B cell (primary cell): ENCODE data around the gene SSC5D. TPM values are rescaled to one million over a fixed set of nuclear protein-coding genes. Genes with fewer than 3 reads are reported as not detected.
"Not testable (repeated sequence)": the region's sequence is repeated elsewhere in the genome, so short reads cannot be mapped to it uniquely, and the experiment has no call there.

Experiments
- ATAC-seq: fragments of 200-7000 bp; cut with Tn5 transposase; one replicate; pipeline ENCODE4 v1.10.0; 2021; ENCODE audit warnings: low read depth, mild to moderate bottlenecking, moderate number of reproducible peaks, moderate library complexity
- CTCF ChIA-PET: fragments of 350-600 bp; sonication (Branson Sonifier 250); formaldehyde crosslinking; loops from one replicate; lab custom pipeline; 2021; ENCODE audit warnings: antibody characterized with exemption, inconsistent platforms; lab: Charles Lee
- POLR2A ChIA-PET: fragments of 350-600 bp; sonication (Branson Sonifier 250); formaldehyde crosslinking; loops from one replicate; lab custom pipeline; 2021; ENCODE audit warnings: antibody characterized with exemption; lab: Charles Lee
- DNase-seq: peaks from one replicate; pipeline ENCODE4 v3.0.0; 2013
- H2AFZ ChIP-seq: 2 replicates; pipeline ENCODE4 v1.6.1; 2012; ENCODE audit warnings: mild to moderate bottlenecking, low read depth, low read length; ENCODE audit not compliant: insufficient read depth, poor library complexity, severe bottlenecking
- H3K27ac ChIP-seq, 2 donors: 1 replicate in 1 of 2; 2 replicates in 1 of 2; pipeline ENCODE4 v1.5.1; 2012 to 2013; ENCODE audit warnings: low read length in 2 of 2, mild to moderate bottlenecking in 2 of 2, moderate library complexity in 1 of 2
- H3K27me3 ChIP-seq, 4 experiments: fragments of 200-600 bp in 1 of 4; sonication (generic) in 1 of 4; replicated peaks in 1 of 4; 1 replicate in 2 of 4; 2 replicates in 2 of 4; pipeline versions ENCODE4 v1.6.1 to v1.7.0; 2013 to 2016; ENCODE audit warnings: low read length in 3 of 4, mild to moderate bottlenecking in 2 of 4, mixed read lengths in 1 of 4, moderate library complexity in 1 of 4; ENCODE audit not compliant: insufficient read depth in 4 of 4, control insufficient read depth in 3 of 4; ENCODE audit errors: control extremely low read depth in 1 of 4
- H3K36me3 ChIP-seq, 2 experiments: replicated peaks in 1 of 2; 1 replicate in 1 of 2; 2 replicates in 1 of 2; pipeline versions ENCODE4 v1.6.1 to v1.7.1; 2013; ENCODE audit warnings: low read length in 1 of 2; ENCODE audit not compliant: insufficient read depth in 2 of 2, control insufficient read depth in 1 of 2; ENCODE audit errors: control extremely low read depth in 1 of 2, extremely low read depth in 1 of 2
- H3K4me1 ChIP-seq, 2 donors: fragments of 200-600 bp in 1 of 2; sonication (generic) in 1 of 2; 1 replicate in 1 of 2; 2 replicates in 1 of 2; pipeline versions ENCODE4 v1.5.1 to v1.6.1; 2013 to 2017; ENCODE audit warnings: low read length in 2 of 2; ENCODE audit not compliant: control insufficient read depth in 2 of 2, insufficient read depth in 2 of 2
- H3K4me2 ChIP-seq: replicated peaks from 2 replicates; pipeline ENCODE3; 2012; ENCODE audit warnings: mild to moderate bottlenecking, low read depth, low read length; ENCODE audit not compliant: poor library complexity, severe bottlenecking
- H3K4me3 ChIP-seq, 5 experiments: fragments of 200-600 bp in 1 of 5; sonication (generic) in 1 of 5; 1 replicate in 3 of 5; 2 replicates in 2 of 5; pipeline versions ENCODE4 v1.5.1 to v1.7.0; 2011 to 2016; ENCODE audit warnings: low read length in 4 of 5, mild to moderate bottlenecking in 4 of 5, low read depth in 2 of 5, control low read depth in 1 of 5, moderate library complexity in 1 of 5; ENCODE audit not compliant: insufficient read depth in 1 of 5; ENCODE audit errors: control extremely low read depth in 1 of 5, extremely low read depth in 1 of 5
- H3K79me2 ChIP-seq: fragments of 200-600 bp; sonication (generic); one replicate; pipeline ENCODE4 v1.6.0; 2016; ENCODE audit warnings: low read length; ENCODE audit not compliant: control insufficient read depth, insufficient read depth
- H3K9ac ChIP-seq: fragments of 200-600 bp; sonication (generic); 2 replicates; pipeline ENCODE4 v1.6.1; 2017; ENCODE audit warnings: mild to moderate bottlenecking, low read length, moderate library complexity
- H3K9me3 ChIP-seq, 3 donors: one replicate each; pipeline versions ENCODE4 v1.6.1 to v1.7.1; 2013; ENCODE audit warnings: low read length in 2 of 3; ENCODE audit not compliant: control insufficient read depth in 2 of 3, insufficient read depth in 1 of 3; ENCODE audit errors: control extremely low read depth in 1 of 3
- H4K20me1 ChIP-seq: 2 replicates; pipeline ENCODE4 v1.6.0; 2012; ENCODE audit warnings: mild to moderate bottlenecking, low read length; ENCODE audit not compliant: insufficient read depth, control insufficient read depth, poor library complexity, severe bottlenecking
- H3K27ac Mint-ChIP-seq: one replicate; pipeline ENCODE4 v1.8.0; 2021; ENCODE audit warnings: mixed read lengths
- H3K27me3 Mint-ChIP-seq: one replicate; pipeline ENCODE4 v1.8.0; 2021; ENCODE audit warnings: mixed read lengths
- H3K4me1 Mint-ChIP-seq: one replicate; pipeline ENCODE4 v1.8.0; 2021; ENCODE audit warnings: mixed read lengths
- H3K4me3 Mint-ChIP-seq: one replicate; pipeline ENCODE4 v1.8.0; 2021; ENCODE audit warnings: mixed read lengths
- H3K9me3 Mint-ChIP-seq: one replicate; pipeline ENCODE4 v1.8.0; 2022; ENCODE audit warnings: mixed read lengths; ENCODE audit not compliant: insufficient read depth
- EZH2 ChIP-seq: IDR thresholded peaks from 2 replicates; pipeline ENCODE4 v1.6.1; 2012; ENCODE audit warnings: borderline replicate concordance, low read depth, mild to moderate bottlenecking, moderate library complexity, low read length; ENCODE audit not compliant: insufficient read depth, poor library complexity, severe bottlenecking
- WGBS: methylation state at CpG from one replicate; pipeline ENCODE4 v1.1.5; 2013; ENCODE audit warnings: missing lambda C conversion rate; ENCODE audit not compliant: insufficient coverage; 5-methylcytosine and 5-hydroxymethylcytosine counted together
- intact Hi-C: fragments of 100-400 bp; cut with micrococcal nuclease; formaldehyde crosslinking; loops from one replicate; pipeline ENCODE4 v1.10.0; 2022
- polyA plus RNA-seq: library from polyadenylated mRNA; depleted of rRNA; stranded (reverse); fragments of >200 nt; gene quantifications from 2 replicates; pipeline ENCODE4 v1.2.3, GENCODE V29; 2012
- total RNA-seq, 2 donors: library from RNA; stranded (reverse); fragments of 120-200 nt in 1 of 2; gene quantifications; 1 replicate in 1 of 2; 2 replicates in 1 of 2; pipeline versions ENCODE4 v1.2.3 to v1.2.4, GENCODE V29; 2013 to 2022
- TF ChIP-seq, protein P1 (sequence below): fragments of 200-600 bp; IDR thresholded peaks from one replicate; pipeline ENCODE4 v1.8.0; 2022; ENCODE audit warnings: antibody characterized with exemption, mild to moderate bottlenecking

SSC5D gene
- total and polyA plus RNA-seq, 2 donors (not counting 1 experiment from before 2014, with no cell fraction given): 0.22 to 0.44 TPM

DNA sequence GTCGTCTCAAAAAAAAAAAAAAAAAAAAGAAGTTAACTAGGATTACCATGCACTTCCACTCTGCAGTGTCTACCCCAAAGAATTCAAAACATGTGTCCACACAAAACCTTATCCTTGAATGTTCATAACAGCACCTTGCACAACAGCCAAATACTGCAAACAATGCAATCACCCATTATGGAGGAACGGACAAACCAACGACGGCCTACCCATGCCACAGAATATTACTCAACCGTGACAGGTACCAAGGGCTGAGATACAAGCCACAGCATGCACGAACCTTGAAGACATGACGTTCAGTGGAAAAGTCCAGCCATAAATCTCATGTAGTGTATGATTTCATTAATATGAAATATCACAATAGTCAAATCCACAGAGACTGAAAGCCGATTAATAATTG lies 42.2 kb upstream of the SSC5D start:
- H3K4me1 Mint-ChIP-seq: peaks cover 18% of the 10 kb centered on the region
- Histone ChIP-seq H2AFZ (no peak overlapping the region), H4K20me1 (no peaks in the 10 kb centered on the region), H3K4me1 (peaks cover 13 to 17% of the 10 kb centered on the region in 2 donors), H3K27ac (no peak overlapping the region), H3K27me3 (peaks cover 0 to 55% (median 22%) of the 10 kb centered on the region in 4 experiments), H3K36me3 (no peaks in the 10 kb centered on the region), H3K4me2 (no peak overlapping the region), H3K9me3 (no peaks in the 10 kb centered on the region), H3K4me3 (no peak overlapping the region), H3K79me2 (no peaks in the 10 kb centered on the region), H3K9ac (no peak overlapping the region)
- no peaks in the 10 kb centered on the region for H3K9me3 Mint-ChIP-seq
- ChIA-PET POLR2A (no interaction called here), CTCF (interaction anchor here (0.9 kb wide), 1 partner anchor 305 kb away, joined by 3 read pairs; no protein-coding TSS in a partner anchor)
- intact Hi-C loops: no loop called here
- WGBS: 85% methylated on average over 6 of the region's 8 CpGs
- H3K27ac Mint-ChIP-seq: no peak overlapping the region
- no peak overlapping the region for H3K4me3 Mint-ChIP-seq
- no peak for ATAC-seq
- H3K27me3 Mint-ChIP-seq: peaks cover 43% of the 10 kb centered on the region
- DNase-seq: no peak
- TF ChIP-seq EZH2: no peak
- TF ChIP-seq, protein P1, sequence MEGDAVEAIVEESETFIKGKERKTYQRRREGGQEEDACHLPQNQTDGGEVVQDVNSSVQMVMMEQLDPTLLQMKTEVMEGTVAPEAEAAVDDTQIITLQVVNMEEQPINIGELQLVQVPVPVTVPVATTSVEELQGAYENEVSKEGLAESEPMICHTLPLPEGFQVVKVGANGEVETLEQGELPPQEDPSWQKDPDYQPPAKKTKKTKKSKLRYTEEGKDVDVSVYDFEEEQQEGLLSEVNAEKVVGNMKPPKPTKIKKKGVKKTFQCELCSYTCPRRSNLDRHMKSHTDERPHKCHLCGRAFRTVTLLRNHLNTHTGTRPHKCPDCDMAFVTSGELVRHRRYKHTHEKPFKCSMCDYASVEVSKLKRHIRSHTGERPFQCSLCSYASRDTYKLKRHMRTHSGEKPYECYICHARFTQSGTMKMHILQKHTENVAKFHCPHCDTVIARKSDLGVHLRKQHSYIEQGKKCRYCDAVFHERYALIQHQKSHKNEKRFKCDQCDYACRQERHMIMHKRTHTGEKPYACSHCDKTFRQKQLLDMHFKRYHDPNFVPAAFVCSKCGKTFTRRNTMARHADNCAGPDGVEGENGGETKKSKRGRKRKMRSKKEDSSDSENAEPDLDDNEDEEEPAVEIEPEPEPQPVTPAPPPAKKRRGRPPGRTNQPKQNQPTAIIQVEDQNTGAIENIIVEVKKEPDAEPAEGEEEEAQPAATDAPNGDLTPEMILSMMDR: no peak

DNA sequence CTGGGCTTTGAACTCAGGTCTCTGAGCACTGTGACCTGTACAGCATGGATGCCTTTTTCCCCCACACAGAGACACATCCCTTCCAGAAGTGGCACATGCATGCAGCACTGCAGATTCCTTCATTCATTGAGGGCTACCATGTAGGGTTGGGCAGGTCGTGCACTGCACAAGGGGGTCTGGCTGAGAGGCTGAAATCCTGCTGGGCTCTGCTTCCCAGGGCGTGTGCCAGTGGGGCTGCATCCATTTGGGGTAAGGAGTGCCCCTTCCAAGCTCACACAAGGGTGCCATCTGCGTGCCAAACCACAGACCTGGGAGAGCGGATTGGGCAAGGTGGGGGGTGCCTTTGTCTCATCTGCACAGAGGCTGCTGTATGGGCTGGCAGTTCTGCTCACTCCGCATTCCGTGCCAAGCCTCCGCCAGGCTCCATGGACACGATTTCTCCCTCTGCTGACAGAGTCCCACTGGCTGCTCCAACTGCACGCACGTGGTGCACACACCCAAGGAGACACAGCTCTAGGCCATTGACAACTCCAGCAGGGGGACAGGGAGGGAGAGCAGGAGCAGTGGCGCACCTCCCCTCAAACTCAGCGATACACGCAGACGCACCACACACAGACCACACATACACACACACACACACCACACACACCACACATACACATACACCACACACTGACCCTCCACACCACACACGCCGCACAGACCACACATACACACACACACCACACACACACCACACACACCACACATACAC lies 40.6 kb upstream of the SSC5D start:
- Histone ChIP-seq H3K79me2 (no peaks in the 10 kb centered on the region), H3K4me2 (no peak overlapping the region), H3K9ac (no peak overlapping the region), H3K4me1 (peaks cover 15 to 19% of the 10 kb centered on the region in 2 donors), H3K4me3 (no peak overlapping the region), H3K27me3 (peaks cover 0 to 56% (median 22%) of the 10 kb centered on the region in 4 experiments), H3K36me3 (no peaks in the 10 kb centered on the region), H2AFZ (no peak overlapping the region), H3K9me3 (peaks cover 0 to 10% (median 0%) of the 10 kb centered on the region in 3 donors), H4K20me1 (no peaks in the 10 kb centered on the region), H3K27ac (no peak overlapping the region)
- Mint-ChIP-seq H3K27me3 (peaks cover 38% of the 10 kb centered on the region), H3K4me3 (no peak overlapping the region), H3K4me1 (peaks cover 14% of the 10 kb centered on the region), H3K27ac (no peak overlapping the region), H3K9me3 (no peaks in the 10 kb centered on the region)
- WGBS: 47% methylated on average over 10 of the region's 16 CpGs
- intact Hi-C loops: no loop called here
- peak; percentile 28 for DNase-seq
- ATAC-seq: peak; percentile 29
- TF ChIP-seq, protein P1: no peak
- TF ChIP-seq EZH2: no peak
- ChIA-PET POLR2A (interaction anchor here (0.6 kb wide), 1 partner anchor 108 kb away, joined by 6 read pairs; no protein-coding TSS in a partner anchor), CTCF (no interaction called here)

DNA sequence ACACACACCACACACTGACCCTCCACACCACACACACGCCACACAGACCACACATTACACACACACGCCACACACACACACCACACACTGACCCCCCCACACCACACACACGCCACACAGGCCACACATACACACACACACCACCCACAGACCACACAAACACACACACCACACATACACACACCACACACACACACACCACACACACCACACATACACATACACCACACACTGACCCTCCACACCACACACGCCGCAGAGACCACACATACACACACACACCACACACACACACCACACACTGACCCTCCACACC lies 40.1 kb upstream of the SSC5D start:
- H3K36me3 ChIP-seq, H3K27ac ChIP-seq, DNase-seq, H3K79me2 ChIP-seq, H3K4me2 ChIP-seq, intact Hi-C loops, H2AFZ ChIP-seq, H3K4me3 Mint-ChIP-seq, H3K27ac Mint-ChIP-seq, H3K4me3 ChIP-seq, H3K9me3 Mint-ChIP-seq, ATAC-seq, POLR2A ChIA-PET, H4K20me1 ChIP-seq, H3K9ac ChIP-seq, CTCF ChIA-PET: not testable (repeated sequence)
- peaks cover 15 to 21% of the 10 kb centered on the region in 2 donors for H3K4me1 ChIP-seq
- WGBS: 91% methylated on average over 5 of the region's 5 CpGs
- peaks cover 0 to 14% (median 0%) of the 10 kb centered on the region in 3 donors for H3K9me3 ChIP-seq
- H3K27me3 ChIP-seq: peaks cover 0 to 59% (median 22%) of the 10 kb centered on the region in 4 experiments
- Mint-ChIP-seq H3K4me1 (peaks cover 12% of the 10 kb centered on the region), H3K27me3 (peaks cover 36% of the 10 kb centered on the region)
